K562 (cell line): Measurements from ENCODE around the gene GYS1. TPM values are rescaled to one million over a fixed set of nuclear protein-coding genes. Genes with fewer than 3 reads are reported as not detected.
"Not testable (repeated sequence)": the region's sequence is repeated elsewhere in the genome, so short reads cannot be mapped to it uniquely, and the experiment has no call there.

Experiments used
- ATAC-seq: fragments of 200-7000 bp; cut with Tn5 transposase; 3 replicates; pipeline ENCODE4 v1.9.1; 2020; ENCODE audit warnings: moderate library complexity
- BruUV-seq: library from RNA; stranded (reverse); fragments of 400-500 nt; replicated peaks from 2 replicates; lab custom pipeline; 2021; lab: Mats Ljungman, UMichigan
- CTCF ChIA-PET: fragments of 300-600 bp; formaldehyde crosslinking; extraction: SDS; loops from one replicate; lab custom pipeline; 2021; ENCODE audit warnings: low intra/inter-chr PET ratio; lab: Yijun Ruan, JAX
- POLR2A ChIA-PET: fragments of 300-600, 350-650 bp; sonication (Branson Sonifier 250); formaldehyde crosslinking; extraction: SDS; loops from one replicate; lab custom pipeline; 2021; ENCODE audit warnings: antibody characterized with exemption, inconsistent platforms; lab: Yijun Ruan, JAX
- DNase-seq, 4 experiments: peaks; one replicate each; pipeline versions ENCODE4 v3.0.0 to v3.0.0-alpha.2; 2011 to 2018; ENCODE audit warnings: low spot score in 3 of 4, mixed read lengths in 3 of 4; ENCODE audit errors: extremely low read depth in 1 of 4
- FAIRE-seq: peaks from 2 replicates; lab custom pipeline; 2011; peaks lifted over from hg19 to GRCh38; lab: Jason Lieb, UNC
- H2AFZ ChIP-seq: 2 replicates; pipeline ENCODE4 v1.6.0; 2011; ENCODE audit warnings: low read depth, low read length, control low read depth, inconsistent platforms
- H3K27ac ChIP-seq: fragments of 200-600 bp; 3 replicates; pipeline ENCODE4 v1.8.0; 2011; ENCODE audit warnings: low read depth, mild to moderate bottlenecking, control low read depth, inconsistent platforms, low read length, moderate library complexity, mixed read lengths; ENCODE audit errors: extremely low read depth
- H3K27me3 ChIP-seq, 2 experiments: fragments of 300-600 bp in 1 of 2; 2 replicates in 1 of 2; 3 replicates in 1 of 2; pipeline versions ENCODE4 v1.6.0 to v1.8.0; 2011; ENCODE audit warnings: inconsistent platforms in 2 of 2, low read length in 2 of 2, mild to moderate bottlenecking in 1 of 2, mixed read lengths in 1 of 2, moderate library complexity in 1 of 2; ENCODE audit not compliant: control insufficient read depth in 2 of 2, insufficient read depth in 2 of 2
- H3K36me3 ChIP-seq: fragments of 300-600 bp; 3 replicates; pipeline ENCODE4 v1.8.0; 2011; ENCODE audit warnings: mild to moderate bottlenecking, low read length, inconsistent platforms; ENCODE audit not compliant: control insufficient read depth, insufficient read depth
- H3K4me1 ChIP-seq, 2 experiments: fragments of 200-600 bp in 1 of 2; replicated peaks in 1 of 2; 2 replicates in 1 of 2; 3 replicates in 1 of 2; pipeline versions ENCODE4 v1.5.1 to v1.8.0; 2011; ENCODE audit warnings: inconsistent platforms in 2 of 2, low read length in 2 of 2, mild to moderate bottlenecking in 1 of 2, mixed read lengths in 1 of 2, moderate library complexity in 1 of 2; ENCODE audit not compliant: control insufficient read depth in 2 of 2, insufficient read depth in 2 of 2
- H3K4me2 ChIP-seq: 2 replicates; pipeline ENCODE4 v1.6.1; 2011; ENCODE audit warnings: low read length, control low read depth, inconsistent platforms, mixed read lengths; ENCODE audit not compliant: insufficient read depth
- H3K4me3 ChIP-seq: fragments of 200-600 bp; sonication (generic), shearing (Covaris generic); 2 replicates; pipeline ENCODE4 v1.5.1; 2016; ENCODE audit warnings: control low read depth, inconsistent platforms
- H3K79me2 ChIP-seq: fragments of 200-600 bp; 3 replicates; pipeline ENCODE4 v1.8.0; 2011; ENCODE audit warnings: low read length, inconsistent platforms; ENCODE audit not compliant: control insufficient read depth, insufficient read depth
- H3K9ac ChIP-seq, 2 experiments: 2 replicates each; pipeline versions ENCODE4 v1.6.0 to v1.6.1; 2011; ENCODE audit warnings: low read depth in 2 of 2, low read length in 2 of 2, control low read depth in 1 of 2, inconsistent platforms in 1 of 2, mild to moderate bottlenecking in 1 of 2, mixed read lengths in 1 of 2; ENCODE audit not compliant: insufficient read depth in 1 of 2
- H3K9me1 ChIP-seq: one replicate; pipeline ENCODE4 v1.6.0; 2011; ENCODE audit warnings: inconsistent platforms, mild to moderate bottlenecking, low read length, moderate library complexity; ENCODE audit not compliant: control insufficient read depth, insufficient read depth
- H3K9me3 ChIP-seq: replicated peaks from 2 replicates; pipeline ENCODE4 v1.5.1; 2011; ENCODE audit warnings: low read depth, low read length, inconsistent platforms; ENCODE audit not compliant: control insufficient read depth, insufficient read depth
- H4K20me1 ChIP-seq: replicated peaks from 2 replicates; pipeline ENCODE4 v1.6.1; 2011; ENCODE audit warnings: low read length, inconsistent platforms, mixed read lengths; ENCODE audit not compliant: control insufficient read depth, insufficient read depth
- POLR2A ChIP-seq: fragments of 450-650 bp; conservative IDR thresholded peaks from 2 replicates; pipeline ENCODE4 v1.6.1; 2016
- POLR2AphosphoS5 ChIP-seq: IDR thresholded peaks from 2 replicates; pipeline ENCODE4 v1.6.1; 2011; ENCODE audit warnings: mild to moderate bottlenecking, low read depth, low read length, moderate library complexity; ENCODE audit not compliant: control insufficient read depth, insufficient read depth
- POLR2B ChIP-seq: fragments of 450-650 bp; IDR thresholded peaks from 2 replicates; pipeline ENCODE4 v1.6.1; 2018; ENCODE audit warnings: low read depth; ENCODE audit not compliant: partially characterized antibody
- POLR2G ChIP-seq: fragments of 200-400 bp; formaldehyde crosslinking; IDR thresholded peaks from 2 replicates; pipeline ENCODE4 v1.6.1; 2017; ENCODE audit warnings: low read depth, mild to moderate bottlenecking, antibody characterized with exemption, low read length, moderate library complexity
- SUPT5H ChIP-seq: fragments of 450-650 bp; IDR thresholded peaks from 2 replicates; pipeline ENCODE4 v1.6.1; 2016
- WGBS: fragments of 100-300 bp; shearing (Covaris generic); methylation state at CpG from one replicate; pipeline ENCODE4 v1.1.6; 2016; ENCODE audit warnings: low coverage, mixed read lengths; ENCODE audit not compliant: insufficient coverage; ENCODE audit errors: missing lambda C conversion rate; 5-methylcytosine and 5-hydroxymethylcytosine counted together
- in situ Hi-C: fragments of 300-500 bp; cut with MboI; formaldehyde crosslinking; loops from 4 replicates; pipeline ENCODE4 v1.15.0; 2018; ENCODE audit warnings: inconsistent platforms, mixed read lengths
- intact Hi-C: fragments of 100-400 bp; cut with micrococcal nuclease; formaldehyde crosslinking; loops from 2 replicates; pipeline ENCODE4 v1.14.2; 2022
- polyA plus RNA-seq, 8 experiments: library from polyadenylated mRNA; depleted of rRNA in 4 of 8; stranded (reverse) in 5 of 8; unstranded in 3 of 8; fragments of >200 nt; fragmentation: Nextera tagmentation in 2 of 8; fragmentation: Illumina TruSeq in 1 of 8; extraction: Ambion mirVana in 2 of 8; extraction: Trizol in 1 of 8; gene quantifications; 2 replicates each; pipeline versions ENCODE4 v1.2.1 to v1.2.3, GENCODE V29; 2011 to 2014; ENCODE audit warnings: inconsistent platforms in 1 of 8, missing spikeins in 1 of 8
- total RNA-seq, 7 experiments: library from RNA; depleted of rRNA in 6 of 7; stranded (reverse); fragments of >200 nt in 6 of 7; fragmentation: Illumina TruSeq in 2 of 7; extraction: Trizol in 2 of 7; gene quantifications; 2 replicates each; pipeline versions ENCODE4 v1.2.1 to v1.2.3, GENCODE V29; 2011 to 2021; ENCODE audit warnings: low replicate concordance in 1 of 7

The GYS1 gene
- total and polyA plus RNA-seq, 9 of the 15 experiments (the other 6 are each of a cell fraction or from before 2014, with no cell fraction given): 1.9 to 31.1 (median 15.2) TPM

DNA sequence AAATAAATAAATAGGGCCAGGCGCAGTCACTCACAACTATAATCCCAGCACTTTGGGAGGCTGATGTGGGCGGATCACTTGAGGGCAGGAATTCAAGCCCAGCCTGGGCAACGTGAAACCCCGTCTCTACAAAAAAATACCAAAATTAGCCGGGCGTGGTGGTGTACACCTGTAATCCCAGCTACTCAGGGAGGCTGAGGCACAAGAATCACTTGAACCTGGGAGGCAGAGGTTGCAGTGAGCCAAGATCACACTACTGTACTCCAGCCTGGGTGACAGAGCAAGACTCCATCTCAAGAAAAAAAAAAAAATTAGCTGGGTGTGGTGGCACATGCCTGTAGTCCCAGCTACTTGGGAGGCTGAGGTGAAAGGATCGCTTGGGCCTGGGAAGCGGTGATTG is 67.2 kb downstream of the GYS1 start:
- BruUV-seq, H3K79me2 ChIP-seq, H3K9me3 ChIP-seq, H3K27ac ChIP-seq, H3K27me3 ChIP-seq, H3K9ac ChIP-seq, FAIRE-seq, DNase-seq, H3K4me2 ChIP-seq, H4K20me1 ChIP-seq, in situ Hi-C loops, H3K4me3 ChIP-seq, intact Hi-C loops, CTCF ChIA-PET, H2AFZ ChIP-seq, H3K9me1 ChIP-seq: not testable (repeated sequence)
- H3K36me3 ChIP-seq: peaks cover 29% of the 10 kb centered on the region; the same call in 2 of the 3 replicates
- POLR2A ChIA-PET: interaction anchor here (1.5 to 3.5 kb wide), 3 partner anchors 30 to 41 kb away, joined by 3 to 17 read pairs (median 5); no protein-coding TSS in a partner anchor
- H3K4me1 ChIP-seq: peaks cover 10 to 13% of the 10 kb centered on the region in 2 experiments; a peak in 4 of 5 replicates
- TF ChIP-seq SUPT5H (peak; percentile 48), POLR2B (peak; percentile 68), POLR2A (peak; percentile 61)
- 78% methylated on average over 8 of the region's 8 CpGs for WGBS
- ATAC-seq: peak; percentile 22

DNA sequence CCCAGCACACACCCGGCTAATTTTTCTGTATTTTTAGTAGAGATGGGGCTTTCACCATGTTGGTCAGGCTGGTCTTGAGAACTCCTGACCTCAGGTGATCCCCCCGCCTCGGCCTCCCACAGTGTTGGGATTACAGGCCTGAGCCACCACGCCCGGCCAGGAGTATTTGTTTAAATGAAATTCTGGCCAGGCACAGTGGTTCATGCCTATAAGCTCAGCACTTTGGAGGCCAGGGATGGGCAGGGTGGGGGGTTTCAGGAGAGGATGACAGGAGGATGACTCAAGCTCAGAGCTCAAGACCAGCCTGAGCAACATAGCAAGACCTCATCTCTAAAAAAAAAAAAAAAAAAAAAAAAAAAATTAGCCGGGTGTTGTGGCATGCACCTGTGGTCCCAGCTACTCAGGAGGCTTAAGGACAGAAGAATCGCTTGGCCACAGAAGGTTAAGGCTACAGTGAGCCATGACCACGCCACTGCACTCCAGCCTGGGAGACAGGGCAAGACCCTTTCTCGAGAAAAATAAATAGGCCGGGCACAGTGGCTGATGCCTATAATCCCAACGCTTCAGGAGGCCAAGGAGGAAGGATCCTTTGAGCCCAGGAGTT is 67.8 kb downstream of the GYS1 start:
- peaks cover 34% of the 10 kb centered on the region; the same call in 2 of the 3 replicates for H3K36me3 ChIP-seq
- ChIA-PET CTCF (no interaction called here), POLR2A (interaction anchor here (1.0 to 3.5 kb wide), 7 partner anchors 7 to 54 kb away, joined by 3 to 19 read pairs (median 4); partner anchors contain the start of gene DHDH)
- WGBS: 81% methylated on average over 10 of the region's 11 CpGs
- no peaks in the 10 kb centered on the region for H3K27me3 ChIP-seq
- peaks cover 10 to 14% of the 10 kb centered on the region in 2 experiments; a peak in 4 of 5 replicates for H3K4me1 ChIP-seq
- H3K4me3 ChIP-seq: no peak overlapping the region
- TF ChIP-seq POLR2G (peak; percentile 18; the same call in 1 of the 2 replicates), POLR2AphosphoS5 (no peak)
- no peaks in the 10 kb centered on the region for H3K9me3 ChIP-seq
- ATAC-seq (peak; percentile 12), FAIRE-seq (no peak), DNase-seq (no peak)
- in situ Hi-C loops (no loop called here), intact Hi-C loops (no loop called here)
- BruUV-seq: no TSS peak
- H3K9ac ChIP-seq: no peak overlapping the region
- no peak overlapping the region for H3K27ac ChIP-seq
- no peaks in the 10 kb centered on the region for H3K9me1 ChIP-seq
- no peaks in the 10 kb centered on the region for H3K79me2 ChIP-seq
- no peak overlapping the region for H3K4me2 ChIP-seq
- no peak overlapping the region for H2AFZ ChIP-seq
- H4K20me1 ChIP-seq: no peaks in the 10 kb centered on the region
